K562 (cell line): ENCODE data around the gene CYP21A2. TPM values are rescaled to one million over a fixed set of nuclear protein-coding genes. Genes with fewer than 3 reads are reported as not detected.
"Not testable (repeated sequence)": the region's sequence is repeated elsewhere in the genome, so short reads cannot be mapped to it uniquely, and the experiment has no call there.

Experiments used
- ATAC-seq: fragments of 200-7000 bp; cut with Tn5 transposase; 3 replicates; pipeline ENCODE4 v1.9.1; 2020; ENCODE audit warnings: moderate library complexity
- BruUV-seq: library from RNA; stranded (reverse); fragments of 400-500 nt; replicated peaks from 2 replicates; lab custom pipeline; 2021; lab: Mats Ljungman, UMichigan
- CTCF ChIA-PET: fragments of 300-600 bp; formaldehyde crosslinking; extraction: SDS; loops from one replicate; lab custom pipeline; 2021; ENCODE audit warnings: low intra/inter-chr PET ratio; lab: Yijun Ruan, JAX
- POLR2A ChIA-PET: fragments of 300-600, 350-650 bp; sonication (Branson Sonifier 250); formaldehyde crosslinking; extraction: SDS; loops from one replicate; lab custom pipeline; 2021; ENCODE audit warnings: antibody characterized with exemption, inconsistent platforms; lab: Yijun Ruan, JAX
- DNase-seq, 4 experiments: peaks; one replicate each; pipeline versions ENCODE4 v3.0.0 to v3.0.0-alpha.2; 2011 to 2018; ENCODE audit warnings: low spot score in 3 of 4, mixed read lengths in 3 of 4; ENCODE audit errors: extremely low read depth in 1 of 4
- FAIRE-seq: peaks from 2 replicates; lab custom pipeline; 2011; peaks lifted over from hg19 to GRCh38; lab: Jason Lieb, UNC
- H2AFZ ChIP-seq: 2 replicates; pipeline ENCODE4 v1.6.0; 2011; ENCODE audit warnings: low read depth, low read length, control low read depth, inconsistent platforms
- H3K27ac ChIP-seq: fragments of 200-600 bp; 3 replicates; pipeline ENCODE4 v1.8.0; 2011; ENCODE audit warnings: low read depth, mild to moderate bottlenecking, control low read depth, inconsistent platforms, low read length, moderate library complexity, mixed read lengths; ENCODE audit errors: extremely low read depth
- H3K27me3 ChIP-seq, 2 experiments: fragments of 300-600 bp in 1 of 2; 2 replicates in 1 of 2; 3 replicates in 1 of 2; pipeline versions ENCODE4 v1.6.0 to v1.8.0; 2011; ENCODE audit warnings: inconsistent platforms in 2 of 2, low read length in 2 of 2, mild to moderate bottlenecking in 1 of 2, mixed read lengths in 1 of 2, moderate library complexity in 1 of 2; ENCODE audit not compliant: control insufficient read depth in 2 of 2, insufficient read depth in 2 of 2
- H3K36me3 ChIP-seq: fragments of 300-600 bp; 3 replicates; pipeline ENCODE4 v1.8.0; 2011; ENCODE audit warnings: mild to moderate bottlenecking, low read length, inconsistent platforms; ENCODE audit not compliant: control insufficient read depth, insufficient read depth
- H3K4me1 ChIP-seq, 2 experiments: fragments of 200-600 bp in 1 of 2; replicated peaks in 1 of 2; 2 replicates in 1 of 2; 3 replicates in 1 of 2; pipeline versions ENCODE4 v1.5.1 to v1.8.0; 2011; ENCODE audit warnings: inconsistent platforms in 2 of 2, low read length in 2 of 2, mild to moderate bottlenecking in 1 of 2, mixed read lengths in 1 of 2, moderate library complexity in 1 of 2; ENCODE audit not compliant: control insufficient read depth in 2 of 2, insufficient read depth in 2 of 2
- H3K4me2 ChIP-seq: 2 replicates; pipeline ENCODE4 v1.6.1; 2011; ENCODE audit warnings: low read length, control low read depth, inconsistent platforms, mixed read lengths; ENCODE audit not compliant: insufficient read depth
- H3K4me3 ChIP-seq: fragments of 200-600 bp; sonication (generic), shearing (Covaris generic); 2 replicates; pipeline ENCODE4 v1.5.1; 2016; ENCODE audit warnings: control low read depth, inconsistent platforms
- H3K79me2 ChIP-seq: fragments of 200-600 bp; 3 replicates; pipeline ENCODE4 v1.8.0; 2011; ENCODE audit warnings: low read length, inconsistent platforms; ENCODE audit not compliant: control insufficient read depth, insufficient read depth
- H3K9ac ChIP-seq, 2 experiments: 2 replicates each; pipeline versions ENCODE4 v1.6.0 to v1.6.1; 2011; ENCODE audit warnings: low read depth in 2 of 2, low read length in 2 of 2, control low read depth in 1 of 2, inconsistent platforms in 1 of 2, mild to moderate bottlenecking in 1 of 2, mixed read lengths in 1 of 2; ENCODE audit not compliant: insufficient read depth in 1 of 2
- H3K9me1 ChIP-seq: one replicate; pipeline ENCODE4 v1.6.0; 2011; ENCODE audit warnings: inconsistent platforms, mild to moderate bottlenecking, low read length, moderate library complexity; ENCODE audit not compliant: control insufficient read depth, insufficient read depth
- H3K9me3 ChIP-seq: replicated peaks from 2 replicates; pipeline ENCODE4 v1.5.1; 2011; ENCODE audit warnings: low read depth, low read length, inconsistent platforms; ENCODE audit not compliant: control insufficient read depth, insufficient read depth
- H4K20me1 ChIP-seq: replicated peaks from 2 replicates; pipeline ENCODE4 v1.6.1; 2011; ENCODE audit warnings: low read length, inconsistent platforms, mixed read lengths; ENCODE audit not compliant: control insufficient read depth, insufficient read depth
- WGBS: fragments of 100-300 bp; shearing (Covaris generic); methylation state at CpG from one replicate; pipeline ENCODE4 v1.1.6; 2016; ENCODE audit warnings: low coverage, mixed read lengths; ENCODE audit not compliant: insufficient coverage; ENCODE audit errors: missing lambda C conversion rate; 5-methylcytosine and 5-hydroxymethylcytosine counted together
- in situ Hi-C: fragments of 300-500 bp; cut with MboI; formaldehyde crosslinking; loops from 4 replicates; pipeline ENCODE4 v1.15.0; 2018; ENCODE audit warnings: inconsistent platforms, mixed read lengths
- intact Hi-C: fragments of 100-400 bp; cut with micrococcal nuclease; formaldehyde crosslinking; loops from 2 replicates; pipeline ENCODE4 v1.14.2; 2022
- polyA plus RNA-seq, 8 experiments: library from polyadenylated mRNA; depleted of rRNA in 4 of 8; stranded (reverse) in 5 of 8; unstranded in 3 of 8; fragments of >200 nt; fragmentation: Nextera tagmentation in 2 of 8; fragmentation: Illumina TruSeq in 1 of 8; extraction: Ambion mirVana in 2 of 8; extraction: Trizol in 1 of 8; gene quantifications; 2 replicates each; pipeline versions ENCODE4 v1.2.1 to v1.2.3, GENCODE V29; 2011 to 2014; ENCODE audit warnings: inconsistent platforms in 1 of 8, missing spikeins in 1 of 8
- total RNA-seq, 7 experiments: library from RNA; depleted of rRNA in 6 of 7; stranded (reverse); fragments of >200 nt in 6 of 7; fragmentation: Illumina TruSeq in 2 of 7; extraction: Trizol in 2 of 7; gene quantifications; 2 replicates each; pipeline versions ENCODE4 v1.2.1 to v1.2.3, GENCODE V29; 2011 to 2021; ENCODE audit warnings: low replicate concordance in 1 of 7

Gene CYP21A2
- total and polyA plus RNA-seq, 9 of the 15 experiments (the other 6 are each of a cell fraction or from before 2014, with no cell fraction given) = 0.03 to 1.4 (median 0.19) TPM

DNA sequence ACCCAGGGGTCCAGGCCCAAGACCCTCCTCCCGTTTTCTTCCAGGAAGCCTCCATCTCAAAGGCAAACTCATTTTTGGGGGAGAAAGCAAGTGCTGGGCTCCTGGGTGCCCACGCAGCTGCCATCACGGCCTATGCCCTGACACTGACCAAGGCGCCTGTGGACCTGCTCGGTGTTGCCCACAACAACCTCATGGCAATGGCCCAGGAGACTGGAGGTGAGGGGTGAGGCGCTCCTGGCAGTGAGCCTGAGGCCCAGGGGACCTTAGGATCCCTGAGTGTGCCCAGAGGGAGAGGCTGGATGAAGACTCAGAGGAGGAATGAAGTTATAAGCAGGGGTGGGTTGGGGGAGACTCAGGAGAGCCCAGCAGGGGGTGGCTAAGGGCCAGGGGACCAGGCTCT lies 41.8 kb upstream of the CYP21A2 start:
- 70% methylated on average over 4 of the region's 6 CpGs for WGBS
- H3K27ac ChIP-seq, BruUV-seq, H3K9me3 ChIP-seq, ATAC-seq, H4K20me1 ChIP-seq, H3K4me3 ChIP-seq, H3K9ac ChIP-seq, H3K36me3 ChIP-seq, POLR2A ChIA-PET, H3K4me1 ChIP-seq, in situ Hi-C loops, H3K27me3 ChIP-seq, H3K9me1 ChIP-seq, DNase-seq, intact Hi-C loops, FAIRE-seq, H3K4me2 ChIP-seq, H3K79me2 ChIP-seq, H2AFZ ChIP-seq, CTCF ChIA-PET: not testable (repeated sequence)

DNA sequence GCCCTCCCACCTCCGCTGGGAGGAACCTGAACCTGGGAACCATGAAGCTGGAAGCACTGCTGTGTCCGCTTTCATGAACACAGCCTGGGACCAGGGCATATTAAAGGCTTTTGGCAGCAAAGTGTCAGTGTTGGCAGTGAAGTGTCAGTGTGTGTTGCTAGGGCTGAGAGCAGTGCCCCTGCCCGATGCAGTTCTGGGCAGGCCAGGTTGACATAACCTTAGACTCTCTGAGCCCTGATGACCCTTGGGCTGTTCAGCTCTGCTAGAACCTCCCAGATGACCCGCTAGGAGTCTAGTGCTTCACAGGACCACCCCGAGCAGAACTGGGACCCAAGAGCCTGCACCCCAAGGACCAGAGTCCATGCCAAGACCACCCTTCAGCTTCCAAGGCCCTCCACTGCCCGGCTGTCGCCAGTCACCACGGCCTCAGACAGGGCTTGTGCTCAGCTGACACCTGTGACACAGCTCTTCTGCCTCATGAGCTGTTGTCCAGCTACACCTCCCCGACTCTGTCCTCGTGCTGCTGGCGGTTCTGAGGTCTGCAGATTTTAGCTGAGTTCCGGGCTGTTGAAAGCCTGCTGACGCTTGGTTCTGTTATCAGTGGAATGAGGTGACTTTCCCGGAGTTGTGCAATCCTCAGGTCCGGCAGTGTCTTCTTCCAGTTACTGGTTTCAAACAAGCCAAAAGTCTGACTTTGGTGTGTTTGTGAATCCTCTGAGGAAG lies 35.5 kb upstream of the CYP21A2 start:
- H3K27ac ChIP-seq, H2AFZ ChIP-seq, POLR2A ChIA-PET, H3K9ac ChIP-seq, BruUV-seq, H3K27me3 ChIP-seq, CTCF ChIA-PET, intact Hi-C loops, H3K79me2 ChIP-seq, H3K36me3 ChIP-seq, H3K9me1 ChIP-seq, H3K4me1 ChIP-seq, in situ Hi-C loops, DNase-seq, H3K4me2 ChIP-seq, H3K9me3 ChIP-seq, H3K4me3 ChIP-seq, H4K20me1 ChIP-seq: not testable (repeated sequence)
- FAIRE-seq = peak; percentile 100
- ATAC-seq = peak; percentile 97
- no CpG with 5 or more reads among the region's 15 CpGs for WGBS

DNA sequence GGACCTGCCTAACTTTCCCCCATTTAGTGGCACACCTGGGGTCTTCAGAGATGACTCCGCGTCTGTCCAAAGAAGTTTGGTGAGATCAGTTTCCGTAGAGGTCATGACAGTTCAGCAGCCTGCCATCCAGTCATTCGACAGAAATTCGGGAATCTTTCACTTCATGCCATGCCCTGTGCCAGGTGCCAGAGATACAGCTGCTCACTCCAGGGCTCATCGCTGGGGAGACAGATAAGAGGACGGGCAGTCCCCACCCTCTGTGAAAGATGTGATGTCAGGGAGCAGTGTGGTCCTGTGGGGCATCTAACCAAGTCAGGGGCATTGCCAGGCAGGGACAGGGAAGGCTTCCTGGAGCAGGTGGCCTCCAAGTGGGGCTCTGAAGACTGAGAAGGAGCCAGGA lies 34.9 kb upstream of the CYP21A2 start:
- intact Hi-C loops, H3K9me1 ChIP-seq, DNase-seq, H3K27me3 ChIP-seq, POLR2A ChIA-PET, H4K20me1 ChIP-seq, BruUV-seq, H3K9me3 ChIP-seq, in situ Hi-C loops, H3K4me1 ChIP-seq, FAIRE-seq, H3K79me2 ChIP-seq, H2AFZ ChIP-seq, H3K27ac ChIP-seq, H3K36me3 ChIP-seq, H3K4me3 ChIP-seq, H3K4me2 ChIP-seq, CTCF ChIA-PET, H3K9ac ChIP-seq: not testable (repeated sequence)
- WGBS = no CpG with 5 or more reads among the region's 7 CpGs
- peak; percentile 13 for ATAC-seq

DNA sequence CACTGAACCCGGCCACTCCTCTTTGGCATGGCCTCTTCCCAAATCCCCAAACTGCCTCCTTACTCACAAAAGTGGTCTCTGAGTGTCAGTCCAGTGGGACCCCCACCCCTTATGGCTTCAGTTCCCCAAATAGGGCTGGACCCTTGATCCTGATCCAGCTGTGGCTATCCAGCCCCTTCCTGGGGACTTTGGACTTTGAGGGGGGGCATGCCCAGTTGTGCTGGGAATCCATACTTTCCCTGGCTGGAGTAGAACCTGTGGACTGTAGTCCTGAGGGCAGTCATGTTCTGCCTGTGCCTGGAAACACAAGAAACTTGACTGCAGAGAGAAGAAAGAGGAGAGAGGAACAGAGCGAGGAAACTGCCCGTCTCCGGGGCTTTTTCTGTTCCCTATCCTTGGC lies 33.8 kb upstream of the CYP21A2 start:
- H2AFZ ChIP-seq, POLR2A ChIA-PET, DNase-seq, H3K9ac ChIP-seq, FAIRE-seq, H3K36me3 ChIP-seq, H4K20me1 ChIP-seq, ATAC-seq, H3K27me3 ChIP-seq, H3K27ac ChIP-seq, H3K9me1 ChIP-seq, H3K4me2 ChIP-seq, H3K9me3 ChIP-seq, H3K4me3 ChIP-seq, BruUV-seq, H3K4me1 ChIP-seq, H3K79me2 ChIP-seq, in situ Hi-C loops, CTCF ChIA-PET, intact Hi-C loops: not testable (repeated sequence)
- WGBS = no CpG with 5 or more reads among the region's 4 CpGs
